ENCODE measurements around the gene TCL1A. TPM values are rescaled to one million over a fixed set of nuclear protein-coding genes. Genes with fewer than 3 reads are reported as not detected.

Gene TCL1A
- total and polyA plus RNA-seq, 7 donors: 1.2 to 99.5 TPM; not detected in 5

GRCh38 chr14:95691591-95691990 lies 22.3 kb downstream of the TCL1A start:
- no peaks in the 10 kb centered on the region for H3K9me3 ChIP-seq
- intact Hi-C loops (cut with DNase I): no loop called here
- WGBS, 2 donors: 87 to 91% methylated on average over 10 of the region's 10 CpGs

GRCh38 chr14:95690815-95691214 lies 23.1 kb downstream of the TCL1A start:
- Histone ChIP-seq H3K4me3 (no peak overlapping the region), H3K36me3 (no peaks in the 10 kb centered on the region), H3K9me3 (no peaks in the 10 kb centered on the region), H3K27me3 (peaks cover 0 to 10% (median 0%) of the 10 kb centered on the region in 3 donors), H3K27ac (no peak overlapping the region), H3K4me1 (no peaks in the 10 kb centered on the region)
- WGBS, 2 donors: 82 to 90% methylated on average over 10 of the region's 10 CpGs
- intact Hi-C loops (cut with DNase I): no loop called here
- no peak for TF ChIP-seq POLR2AphosphoS5 (IDR thresholded peaks at IDR 0.05)
- TF ChIP-seq POLR2A (IDR thresholded peaks at IDR 0.05): no peak
- no peak for TF ChIP-seq CTCF (IDR thresholded peaks at IDR 0.05)
- no peak for TF ChIP-seq EP300 (IDR thresholded peaks at IDR 0.05)
- no peak for DNase-seq

More at GRCh38 chr14:95691591-95691990, 22.3 kb downstream of the TCL1A start:
- no peak overlapping the region for H3K27ac ChIP-seq
- H3K36me3 ChIP-seq: no peaks in the 10 kb centered on the region
- H3K4me1 ChIP-seq: no peaks in the 10 kb centered on the region
- H3K4me3 ChIP-seq: no peak overlapping the region
- H3K27me3 ChIP-seq: peaks cover 0 to 5% (median 0%) of the 10 kb centered on the region in 3 donors
- TF ChIP-seq POLR2AphosphoS5 (IDR thresholded peaks at IDR 0.05) (no peak), EP300 (IDR thresholded peaks at IDR 0.05) (no peak), POLR2A (IDR thresholded peaks at IDR 0.05) (no peak), CTCF (IDR thresholded peaks at IDR 0.05) (no peak)
- no peak for DNase-seq

GRCh38 chr14:95689441-95689840 lies 24.5 kb downstream of the TCL1A start:
- TF ChIP-seq POLR2A (IDR thresholded peaks at IDR 0.05) (no peak), POLR2AphosphoS5 (IDR thresholded peaks at IDR 0.05) (no peak), CTCF (IDR thresholded peaks at IDR 0.05) (no peak), EP300 (IDR thresholded peaks at IDR 0.05) (no peak)
- H3K4me3 ChIP-seq: no peak overlapping the region
- no peak overlapping the region for H3K27ac ChIP-seq
- H3K4me1 ChIP-seq: no peaks in the 10 kb centered on the region
- H3K27me3 ChIP-seq: peaks cover 0 to 19% (median 0%) of the 10 kb centered on the region in 3 donors
- 44 to 47% methylated on average over 5 of the region's 5 CpGs for WGBS, 2 donors
- no peak for DNase-seq
- H3K36me3 ChIP-seq: no peaks in the 10 kb centered on the region
- no peaks in the 10 kb centered on the region for H3K9me3 ChIP-seq
- intact Hi-C loops (cut with DNase I): no loop called here

GRCh38 chr14:95686935-95687334 lies 27.0 kb downstream of the TCL1A start:
- WGBS, 2 donors: 56 to 69% methylated on average over 2 of the region's 2 CpGs
- H3K27ac ChIP-seq: no peak overlapping the region
- H3K27me3 ChIP-seq: peaks cover 0 to 19% (median 0%) of the 10 kb centered on the region in 3 donors
- no peaks in the 10 kb centered on the region for H3K4me1 ChIP-seq
- H3K9me3 ChIP-seq: no peaks in the 10 kb centered on the region
- H3K4me3 ChIP-seq: no peak overlapping the region
- H3K36me3 ChIP-seq: no peaks in the 10 kb centered on the region
- intact Hi-C loops (cut with DNase I): no loop called here
- no peak for DNase-seq
- no peak for TF ChIP-seq EP300 (IDR thresholded peaks at IDR 0.05)
- TF ChIP-seq CTCF (IDR thresholded peaks at IDR 0.05): no peak
- TF ChIP-seq POLR2AphosphoS5 (IDR thresholded peaks at IDR 0.05): no peak
- no peak for TF ChIP-seq POLR2A (IDR thresholded peaks at IDR 0.05)

Measured in sigmoid colon (tissue), 7 donors.